DND-41 (cell line): ENCODE measurements around the gene SLC6A4.

Experiments used
- EZH2 ChIP-seq: IDR thresholded peaks from 3 replicates; pipeline ENCODE4 v1.6.1; 2012; ENCODE audit warnings: borderline replicate concordance, low read depth, mild to moderate bottlenecking, moderate library complexity, low read length, inconsistent platforms; ENCODE audit not compliant: severe bottlenecking
- TF ChIP-seq, protein P1 (sequence below): IDR thresholded peaks from 2 replicates; pipeline ENCODE4 v1.5.1; 2012; ENCODE audit warnings: borderline replicate concordance, low read length, moderate library complexity, mild to moderate bottlenecking; ENCODE audit not compliant: poor library complexity, severe bottlenecking; ENCODE audit errors: extremely low read depth

DNA sequence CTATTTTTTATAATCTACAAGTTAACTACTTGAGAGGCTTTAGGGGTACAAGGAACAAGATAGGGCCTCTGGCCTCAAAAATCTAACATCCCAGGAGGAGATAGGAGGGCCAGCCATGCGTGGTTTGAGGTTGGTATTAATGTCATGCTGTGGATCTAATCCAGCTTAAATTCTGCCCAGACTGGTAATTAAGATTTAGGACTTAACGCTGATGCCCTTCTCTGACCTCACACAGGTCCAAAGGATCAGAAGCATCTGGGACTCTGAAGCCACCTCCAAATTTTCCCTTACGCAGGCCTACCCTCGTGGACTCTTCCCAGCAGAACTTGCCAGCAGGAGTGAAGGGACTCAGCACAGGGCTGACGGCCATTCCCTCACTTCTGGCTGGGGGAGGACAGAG lies 15.1 kb downstream of the SLC6A4 start:
- TF ChIP-seq, protein P1, sequence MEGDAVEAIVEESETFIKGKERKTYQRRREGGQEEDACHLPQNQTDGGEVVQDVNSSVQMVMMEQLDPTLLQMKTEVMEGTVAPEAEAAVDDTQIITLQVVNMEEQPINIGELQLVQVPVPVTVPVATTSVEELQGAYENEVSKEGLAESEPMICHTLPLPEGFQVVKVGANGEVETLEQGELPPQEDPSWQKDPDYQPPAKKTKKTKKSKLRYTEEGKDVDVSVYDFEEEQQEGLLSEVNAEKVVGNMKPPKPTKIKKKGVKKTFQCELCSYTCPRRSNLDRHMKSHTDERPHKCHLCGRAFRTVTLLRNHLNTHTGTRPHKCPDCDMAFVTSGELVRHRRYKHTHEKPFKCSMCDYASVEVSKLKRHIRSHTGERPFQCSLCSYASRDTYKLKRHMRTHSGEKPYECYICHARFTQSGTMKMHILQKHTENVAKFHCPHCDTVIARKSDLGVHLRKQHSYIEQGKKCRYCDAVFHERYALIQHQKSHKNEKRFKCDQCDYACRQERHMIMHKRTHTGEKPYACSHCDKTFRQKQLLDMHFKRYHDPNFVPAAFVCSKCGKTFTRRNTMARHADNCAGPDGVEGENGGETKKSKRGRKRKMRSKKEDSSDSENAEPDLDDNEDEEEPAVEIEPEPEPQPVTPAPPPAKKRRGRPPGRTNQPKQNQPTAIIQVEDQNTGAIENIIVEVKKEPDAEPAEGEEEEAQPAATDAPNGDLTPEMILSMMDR, result no peak
- TF ChIP-seq EZH2, result no peak
